ENCODE results near the gene HPS4.

DNA sequence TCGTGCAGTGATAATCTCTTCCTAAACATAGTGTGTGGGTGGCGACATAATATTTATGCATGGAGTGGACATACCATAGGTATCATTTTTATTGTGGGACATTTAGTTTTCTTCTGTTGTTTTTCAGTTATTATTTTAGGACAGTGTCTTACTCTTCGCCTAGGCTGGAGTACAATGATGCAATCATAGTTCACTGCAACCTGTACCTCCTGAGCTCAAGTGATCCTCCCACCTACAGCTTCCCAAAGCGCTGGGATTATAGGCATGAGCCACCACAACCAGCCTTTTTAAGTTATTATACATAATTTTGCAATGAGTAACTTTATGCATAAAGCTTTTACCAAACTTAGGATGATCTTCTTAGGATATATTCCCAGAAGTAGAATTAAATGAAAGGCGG is 2.8 kb upstream of the HPS4 start:
- TF ChIP-seq, protein P1, sequence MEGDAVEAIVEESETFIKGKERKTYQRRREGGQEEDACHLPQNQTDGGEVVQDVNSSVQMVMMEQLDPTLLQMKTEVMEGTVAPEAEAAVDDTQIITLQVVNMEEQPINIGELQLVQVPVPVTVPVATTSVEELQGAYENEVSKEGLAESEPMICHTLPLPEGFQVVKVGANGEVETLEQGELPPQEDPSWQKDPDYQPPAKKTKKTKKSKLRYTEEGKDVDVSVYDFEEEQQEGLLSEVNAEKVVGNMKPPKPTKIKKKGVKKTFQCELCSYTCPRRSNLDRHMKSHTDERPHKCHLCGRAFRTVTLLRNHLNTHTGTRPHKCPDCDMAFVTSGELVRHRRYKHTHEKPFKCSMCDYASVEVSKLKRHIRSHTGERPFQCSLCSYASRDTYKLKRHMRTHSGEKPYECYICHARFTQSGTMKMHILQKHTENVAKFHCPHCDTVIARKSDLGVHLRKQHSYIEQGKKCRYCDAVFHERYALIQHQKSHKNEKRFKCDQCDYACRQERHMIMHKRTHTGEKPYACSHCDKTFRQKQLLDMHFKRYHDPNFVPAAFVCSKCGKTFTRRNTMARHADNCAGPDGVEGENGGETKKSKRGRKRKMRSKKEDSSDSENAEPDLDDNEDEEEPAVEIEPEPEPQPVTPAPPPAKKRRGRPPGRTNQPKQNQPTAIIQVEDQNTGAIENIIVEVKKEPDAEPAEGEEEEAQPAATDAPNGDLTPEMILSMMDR (conservative IDR thresholded peaks at IDR 0.05; ENCODE audit: low read length), result no peak
- TF ChIP-seq EZH2phosphoT487 (IDR thresholded peaks at IDR 0.05; ENCODE audit: borderline replicate concordance, low read depth, low read length), result no peak
